OCI-LY7 (cell line): Measurements from ENCODE around the gene ANO1.

Experiments used
- EZH2phosphoT487 ChIP-seq: fragments of 200-600 bp; sonication (generic); IDR thresholded peaks from 2 replicates; pipeline ENCODE4 v1.6.1; 2018; ENCODE audit warnings: low read depth, borderline replicate concordance, mild to moderate bottlenecking, mixed run types, antibody characterized with exemption, low read length, moderate library complexity, mixed read lengths
- TF ChIP-seq, protein P1 (sequence below): fragments of 200-600 bp; sonication (generic); conservative IDR thresholded peaks from 2 replicates; pipeline ENCODE4 v1.5.1; 2014; ENCODE audit warnings: mild to moderate bottlenecking, antibody characterized with exemption, low read length, moderate library complexity, mixed read lengths

DNA sequence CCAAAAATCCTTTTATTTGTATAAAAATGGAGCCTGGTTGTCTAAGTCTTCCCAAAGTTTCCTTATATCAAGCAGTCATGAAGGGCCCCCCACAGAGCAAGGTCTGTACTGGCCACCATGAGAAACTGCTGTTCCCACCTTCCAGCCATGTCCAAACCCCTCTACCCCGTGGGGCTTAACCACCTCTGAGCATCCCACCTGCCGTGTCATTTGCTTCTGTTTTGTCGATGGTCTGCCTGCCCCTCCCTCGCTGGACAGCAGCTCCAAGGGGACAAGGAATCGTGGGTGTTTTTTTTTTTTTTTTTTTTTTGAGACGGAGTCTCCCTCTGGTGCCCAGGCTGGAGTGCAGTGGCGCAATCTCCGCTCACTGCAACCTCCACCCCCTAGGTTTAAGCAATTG, 11.1 kb upstream of the ANO1 start:
- TF ChIP-seq, protein P1, sequence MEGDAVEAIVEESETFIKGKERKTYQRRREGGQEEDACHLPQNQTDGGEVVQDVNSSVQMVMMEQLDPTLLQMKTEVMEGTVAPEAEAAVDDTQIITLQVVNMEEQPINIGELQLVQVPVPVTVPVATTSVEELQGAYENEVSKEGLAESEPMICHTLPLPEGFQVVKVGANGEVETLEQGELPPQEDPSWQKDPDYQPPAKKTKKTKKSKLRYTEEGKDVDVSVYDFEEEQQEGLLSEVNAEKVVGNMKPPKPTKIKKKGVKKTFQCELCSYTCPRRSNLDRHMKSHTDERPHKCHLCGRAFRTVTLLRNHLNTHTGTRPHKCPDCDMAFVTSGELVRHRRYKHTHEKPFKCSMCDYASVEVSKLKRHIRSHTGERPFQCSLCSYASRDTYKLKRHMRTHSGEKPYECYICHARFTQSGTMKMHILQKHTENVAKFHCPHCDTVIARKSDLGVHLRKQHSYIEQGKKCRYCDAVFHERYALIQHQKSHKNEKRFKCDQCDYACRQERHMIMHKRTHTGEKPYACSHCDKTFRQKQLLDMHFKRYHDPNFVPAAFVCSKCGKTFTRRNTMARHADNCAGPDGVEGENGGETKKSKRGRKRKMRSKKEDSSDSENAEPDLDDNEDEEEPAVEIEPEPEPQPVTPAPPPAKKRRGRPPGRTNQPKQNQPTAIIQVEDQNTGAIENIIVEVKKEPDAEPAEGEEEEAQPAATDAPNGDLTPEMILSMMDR: no peak
- TF ChIP-seq EZH2phosphoT487: no peak
